HepG2 (cell line): ENCODE results near the gene PRDM7. TPM values are rescaled to one million over a fixed set of nuclear protein-coding genes. Genes with fewer than 3 reads are reported as not detected.
A peak's percentile ranks its signal among the peaks of the same experiment; 100 is the strongest.

ENCODE experiments used
- ATAC-seq: fragments of 200-7000 bp; cut with Tn5 transposase; 3 replicates; pipeline ENCODE4 v1.9.1; 2020; ENCODE audit warnings: mild to moderate bottlenecking, moderate library complexity
- BruUV-seq: library from RNA; stranded (reverse); fragments of 400-500 nt; replicated peaks from 2 replicates; lab custom pipeline; 2021; lab: Mats Ljungman, UMichigan
- CTCF ChIA-PET: fragments of 300-600 bp; formaldehyde crosslinking; extraction: SDS; loops from one replicate; lab custom pipeline; 2021; ENCODE audit warnings: low total read pairs, inconsistent platforms, low intra/inter-chr PET ratio; lab: Yijun Ruan, JAX
- POLR2A ChIA-PET: fragments of 350-600 bp; sonication (Branson Sonifier 250); formaldehyde crosslinking; loops from one replicate; lab custom pipeline; 2020; ENCODE audit warnings: antibody characterized with exemption, inconsistent platforms; lab: Yijun Ruan, JAX
- DNase-seq: peaks from one replicate; pipeline ENCODE4 v3.0.0-alpha.2; 2015; ENCODE audit warnings: low spot score
- FAIRE-seq: peaks from 3 replicates; lab custom pipeline; 2011; peaks lifted over from hg19 to GRCh38; lab: Jason Lieb, UNC
- H2AFZ ChIP-seq: one replicate; pipeline ENCODE4 v1.6.1; 2011; ENCODE audit warnings: low read length, inconsistent platforms
- H3K27ac ChIP-seq: fragments of 300-600 bp; 3 replicates; pipeline ENCODE4 v1.8.0; 2011; ENCODE audit warnings: mixed run types, mild to moderate bottlenecking, mixed read lengths, low read length, inconsistent platforms; ENCODE audit not compliant: insufficient read depth; ENCODE audit errors: extremely low read length
- H3K27me3 ChIP-seq, 2 experiments: fragments of 200-600 bp in 1 of 2; 2 replicates in 1 of 2; 3 replicates in 1 of 2; pipeline versions ENCODE4 v1.6.0 to v1.8.0; 2011; ENCODE audit warnings: low read length in 2 of 2, mild to moderate bottlenecking in 2 of 2, moderate library complexity in 2 of 2, inconsistent platforms in 1 of 2; ENCODE audit not compliant: insufficient read depth in 2 of 2, control insufficient read depth in 1 of 2
- H3K36me3 ChIP-seq, 2 experiments: fragments of 200-600 bp in 1 of 2; replicated peaks in 1 of 2; 2 replicates in 1 of 2; 3 replicates in 1 of 2; pipeline versions ENCODE4 v1.5.1 to v1.8.0; 2011; ENCODE audit warnings: low read length in 2 of 2, inconsistent platforms in 1 of 2; ENCODE audit not compliant: insufficient read depth in 2 of 2, control insufficient read depth in 1 of 2
- H3K4me1 ChIP-seq: 2 replicates; pipeline ENCODE4 v1.5.1; 2012; ENCODE audit warnings: low read length, inconsistent platforms; ENCODE audit not compliant: insufficient read depth
- H3K4me2 ChIP-seq: 2 replicates; pipeline ENCODE4 v1.6.0; 2011; ENCODE audit warnings: low read depth, low read length, inconsistent platforms
- H3K4me3 ChIP-seq, 3 experiments: fragments of 200-600 bp in 1 of 3; sonication (generic), shearing (Covaris generic) in 1 of 3; replicated peaks in 1 of 3; 2 replicates each; pipeline ENCODE4 v1.5.1; 2011 to 2016; ENCODE audit warnings: low read length in 3 of 3, inconsistent platforms in 2 of 3, low read depth in 2 of 3, mild to moderate bottlenecking in 2 of 3, control low read depth in 1 of 3, mixed read lengths in 1 of 3; ENCODE audit not compliant: insufficient read depth in 1 of 3
- H3K79me2 ChIP-seq: one replicate; pipeline ENCODE4 v1.6.1; 2011; ENCODE audit warnings: low read length, inconsistent platforms; ENCODE audit not compliant: insufficient read depth
- H3K9ac ChIP-seq: 2 replicates; pipeline ENCODE4 v1.6.0; 2011; ENCODE audit warnings: mild to moderate bottlenecking, low read depth, low read length, inconsistent platforms; ENCODE audit not compliant: insufficient read depth
- H3K9me3 ChIP-seq: 2 replicates; pipeline ENCODE4 v1.5.1; 2012; ENCODE audit warnings: mild to moderate bottlenecking, low read length
- H4K20me1 ChIP-seq: 2 replicates; pipeline ENCODE4 v1.6.0; 2011; ENCODE audit warnings: inconsistent platforms, mild to moderate bottlenecking, low read length, moderate library complexity; ENCODE audit not compliant: insufficient read depth
- AGO2 ChIP-seq: fragments of 200-400 bp; formaldehyde crosslinking; optimal IDR thresholded peaks from 2 replicates; pipeline ENCODE3; 2017; ENCODE audit warnings: mild to moderate bottlenecking, low read depth, low read length, moderate library complexity
- NR2C2 ChIP-seq: sonication (generic); formaldehyde crosslinking; IDR thresholded peaks from 2 replicates; pipeline ENCODE4 v1.4.0; 2020; ENCODE audit warnings: missing genetic modification reagents, mild to moderate bottlenecking, moderate library complexity, borderline replicate concordance
- ZNF264 ChIP-seq: sonication (generic); formaldehyde crosslinking; IDR thresholded peaks from 2 replicates; pipeline ENCODE4 v1.4.0; 2020; ENCODE audit warnings: missing genetic modification reagents
- ZNF776 ChIP-seq: sonication (generic); formaldehyde crosslinking; IDR thresholded peaks from 2 replicates; pipeline ENCODE4 v1.4.0; 2020; ENCODE audit warnings: mild to moderate bottlenecking, missing genetic modification reagents
- WGBS: methylation state at CpG from one replicate; pipeline ENCODE4 v1.1.6; 2017; ENCODE audit warnings: low lambda C conversion rate; 5-methylcytosine and 5-hydroxymethylcytosine counted together
- in situ Hi-C: cut with HindIII; loops from 2 replicates; pipeline ENCODE4 v1.10.0; 2017; ENCODE audit warnings: low pct_unique_long_range_greater_than_20kb; ENCODE audit not compliant: extremely low pct_ligation_motif_present
- intact Hi-C: fragments of 100-400 bp; cut with micrococcal nuclease; formaldehyde crosslinking; loops from one replicate; pipeline ENCODE4 v1.10.0; 2022; ENCODE audit not compliant: unreplicated experiment
- polyA plus RNA-seq, 8 experiments: library from polyadenylated mRNA; depleted of rRNA in 3 of 8; stranded (reverse) in 7 of 8; unstranded in 1 of 8; fragments of >200 nt; fragmentation: Illumina TruSeq in 4 of 8; extraction: Trizol in 4 of 8; gene quantifications; 2 replicates each; pipeline versions ENCODE4 v1.2.1 to v1.2.3, GENCODE V29; 2011 to 2016; ENCODE audit warnings: low read depth in 4 of 8, missing spikeins in 1 of 8, mixed read lengths in 1 of 8; ENCODE audit not compliant: insufficient read depth in 1 of 8
- total RNA-seq, 5 experiments: library from RNA; depleted of rRNA; stranded (reverse); fragments of >200 nt; fragmentation: Illumina TruSeq; extraction: Trizol; gene quantifications; 2 replicates each; pipeline ENCODE4 v1.2.3, GENCODE V29; 2016; ENCODE audit warnings: low read depth in 1 of 5
- TF ChIP-seq, protein P1 (sequence below): sonication (generic); formaldehyde crosslinking; IDR thresholded peaks from 2 replicates; pipeline ENCODE4 v1.8.0; 2022; ENCODE audit warnings: missing genetic modification reagents, low read depth, mild to moderate bottlenecking, borderline replicate concordance

Gene PRDM7
- total and polyA plus RNA-seq, 2 of the 13 experiments (the other 11 are each of a cell fraction or from before 2014, with no cell fraction given) = not detected

DNA sequence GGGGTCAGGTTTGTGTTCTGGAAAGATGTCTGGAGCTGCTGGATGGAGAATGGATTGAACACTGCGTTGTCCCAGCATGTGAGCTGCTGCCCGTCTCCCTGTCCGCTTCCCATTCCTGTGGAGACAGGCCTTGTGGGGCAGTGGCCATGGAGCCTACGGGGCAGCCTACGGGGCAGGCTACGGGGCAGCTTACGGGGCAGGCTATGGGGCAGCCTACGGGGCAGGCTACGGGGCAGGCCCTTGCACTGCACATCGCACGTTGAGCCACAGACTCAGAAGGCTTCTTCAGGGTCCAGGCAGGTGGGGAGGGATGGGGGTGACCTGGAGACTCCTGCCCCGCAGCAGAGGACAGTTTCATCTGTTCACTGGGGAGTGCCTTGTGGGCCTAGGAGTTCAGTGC is 48.1 kb downstream of the PRDM7 start:
- H3K4me1 ChIP-seq = no peaks in the 10 kb centered on the region
- DNase-seq (no peak), ATAC-seq (no peak), FAIRE-seq (no peak)
- H3K27ac ChIP-seq = no peak overlapping the region
- no TSS peak for BruUV-seq
- H3K27me3 ChIP-seq = no peaks in the 10 kb centered on the region
- peaks cover 9% of the 10 kb centered on the region; the same call in 1 of the 2 replicates for H4K20me1 ChIP-seq
- H3K4me3 ChIP-seq = no peak overlapping the region
- WGBS = 89% methylated on average over 12 of the region's 12 CpGs
- no peaks in the 10 kb centered on the region for H3K9me3 ChIP-seq
- peaks cover 17 to 33% of the 10 kb centered on the region in 2 experiments; a peak in 4 of 5 replicates for H3K36me3 ChIP-seq
- H2AFZ ChIP-seq = no peak overlapping the region
- no peak overlapping the region for H3K4me2 ChIP-seq
- intact Hi-C loops = no loop called here
- no peak overlapping the region for H3K9ac ChIP-seq
- POLR2A ChIA-PET = no interaction called here
- H3K79me2 ChIP-seq = no peaks in the 10 kb centered on the region
- TF ChIP-seq, protein P1, sequence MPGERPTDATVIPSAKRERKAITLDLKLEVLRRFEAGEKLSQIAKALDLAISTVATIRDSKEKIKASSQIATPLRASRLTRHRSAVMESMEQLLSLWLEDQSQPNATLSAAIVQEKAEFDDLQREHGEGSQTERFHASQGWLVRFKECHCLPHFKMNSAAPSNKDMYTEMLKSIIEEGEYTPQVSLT (CRISPR knock-in tag) = no peak
- no peak for TF ChIP-seq ZNF776 (CRISPR knock-in tag)
- no peak for TF ChIP-seq ZNF264 (CRISPR knock-in tag)
- TF ChIP-seq AGO2 = peak; percentile 58
- in situ Hi-C loops = no loop called here
- CTCF ChIA-PET = no interaction called here

DNA sequence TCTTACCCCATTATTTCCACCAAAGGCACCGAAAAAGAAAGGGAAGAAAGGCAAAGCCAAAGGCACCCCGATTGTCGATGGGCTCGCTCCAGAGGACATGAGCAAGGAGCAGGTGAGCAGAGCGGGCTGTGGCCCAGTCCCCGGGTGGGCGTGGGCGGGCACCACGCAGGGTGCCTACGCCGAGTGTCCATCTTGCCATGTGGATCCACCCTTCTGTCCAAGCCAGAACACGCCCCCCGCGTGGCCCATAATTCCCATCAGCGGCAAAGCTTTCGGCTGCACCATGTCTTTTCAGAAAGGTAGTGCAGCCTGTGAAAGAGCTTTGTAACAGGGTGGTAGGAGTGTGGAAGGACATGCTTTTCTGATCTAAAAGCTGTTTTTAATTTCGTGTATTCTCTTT is 49.5 kb downstream of the PRDM7 start:
- no TSS peak for BruUV-seq
- no peak for ATAC-seq
- Histone ChIP-seq H3K27me3 (no peaks in the 10 kb centered on the region), H2AFZ (no peak overlapping the region), H3K36me3 (peaks cover 15 to 21% of the 10 kb centered on the region in 2 experiments; a peak in 4 of 5 replicates), H3K9ac (no peak overlapping the region), H3K4me1 (peaks cover 9% of the 10 kb centered on the region), H3K9me3 (no peaks in the 10 kb centered on the region), H3K4me3 (no peak overlapping the region), H3K4me2 (no peak overlapping the region), H4K20me1 (peaks cover 9% of the 10 kb centered on the region; the same call in 1 of the 2 replicates), H3K79me2 (peaks cover 8% of the 10 kb centered on the region), H3K27ac (no peak overlapping the region)
- TF ChIP-seq AGO2 (peak; percentile 60), NR2C2 (no peak)
- WGBS = 91% methylated on average over 17 of the region's 17 CpGs
- intact Hi-C loops = no loop called here
- in situ Hi-C loops = no loop called here
- FAIRE-seq = no peak
- POLR2A ChIA-PET = no interaction called here
- no peak for DNase-seq
- CTCF ChIA-PET = no interaction called here
